GM21723 (cell line): Measurements from ENCODE around the gene CPLX1.

ENCODE experiments used
- ATAC-seq: cut with Tn5 transposase; IDR thresholded peaks from one replicate; pipeline ENCODE4 v1.9.1; 2021; ENCODE audit warnings: mild to moderate bottlenecking, moderate library complexity; ENCODE audit not compliant: unreplicated experiment

CPLX1 gene

GRCh38 chr4:833731-834367, 7.9 kb upstream of the CPLX1 start:
- no peak for ATAC-seq

- no peak for ATAC-seq
Measured at GRCh38 chr4:833156-833555, 7.2 kb upstream of the CPLX1 start.

- ATAC-seq, result no peak
Measured at GRCh38 chr4:832536-832935, 6.6 kb upstream of the CPLX1 start.

DNA sequence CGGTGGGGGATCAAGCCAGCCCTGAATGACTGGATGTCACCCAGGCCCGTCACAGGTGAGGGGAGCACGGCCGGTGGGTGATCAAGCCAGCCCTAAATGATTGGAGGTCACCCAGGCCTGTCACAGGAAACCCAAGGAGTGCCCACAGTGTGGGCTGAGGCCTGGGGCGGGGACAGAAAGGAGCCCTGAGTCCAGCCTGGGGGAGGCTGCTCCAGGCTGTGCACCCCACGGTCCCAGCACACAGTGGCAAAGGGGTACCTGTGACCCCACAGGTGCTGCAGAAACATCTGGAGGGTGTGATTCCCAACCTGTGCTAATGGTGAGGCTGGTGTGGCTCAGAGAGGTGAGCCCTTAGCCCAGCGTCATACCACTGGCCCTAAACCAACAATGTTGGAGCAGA, 6.2 kb upstream of the CPLX1 start:
- no peak for ATAC-seq

DNA sequence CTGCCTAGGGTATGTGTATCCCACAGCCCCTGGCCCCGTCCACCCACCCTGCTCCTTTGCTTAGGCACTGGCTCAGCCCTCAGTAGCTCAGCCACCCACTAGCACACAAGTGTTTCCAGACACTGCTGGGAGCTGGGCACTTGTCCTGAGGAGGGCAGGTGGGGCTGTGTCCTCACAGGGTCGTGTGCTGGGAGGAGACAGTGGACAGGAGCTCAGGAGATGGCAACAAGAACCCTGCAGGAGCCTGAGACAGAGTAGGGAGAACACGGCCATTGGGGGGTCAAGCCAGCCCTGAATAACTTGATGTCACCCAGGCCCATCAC, 5.5 kb upstream of the CPLX1 start:
- ATAC-seq, result no peak

- no peak for ATAC-seq
Measured at GRCh38 chr4:830601-831482, 4.9 kb upstream of the CPLX1 start.

DNA sequence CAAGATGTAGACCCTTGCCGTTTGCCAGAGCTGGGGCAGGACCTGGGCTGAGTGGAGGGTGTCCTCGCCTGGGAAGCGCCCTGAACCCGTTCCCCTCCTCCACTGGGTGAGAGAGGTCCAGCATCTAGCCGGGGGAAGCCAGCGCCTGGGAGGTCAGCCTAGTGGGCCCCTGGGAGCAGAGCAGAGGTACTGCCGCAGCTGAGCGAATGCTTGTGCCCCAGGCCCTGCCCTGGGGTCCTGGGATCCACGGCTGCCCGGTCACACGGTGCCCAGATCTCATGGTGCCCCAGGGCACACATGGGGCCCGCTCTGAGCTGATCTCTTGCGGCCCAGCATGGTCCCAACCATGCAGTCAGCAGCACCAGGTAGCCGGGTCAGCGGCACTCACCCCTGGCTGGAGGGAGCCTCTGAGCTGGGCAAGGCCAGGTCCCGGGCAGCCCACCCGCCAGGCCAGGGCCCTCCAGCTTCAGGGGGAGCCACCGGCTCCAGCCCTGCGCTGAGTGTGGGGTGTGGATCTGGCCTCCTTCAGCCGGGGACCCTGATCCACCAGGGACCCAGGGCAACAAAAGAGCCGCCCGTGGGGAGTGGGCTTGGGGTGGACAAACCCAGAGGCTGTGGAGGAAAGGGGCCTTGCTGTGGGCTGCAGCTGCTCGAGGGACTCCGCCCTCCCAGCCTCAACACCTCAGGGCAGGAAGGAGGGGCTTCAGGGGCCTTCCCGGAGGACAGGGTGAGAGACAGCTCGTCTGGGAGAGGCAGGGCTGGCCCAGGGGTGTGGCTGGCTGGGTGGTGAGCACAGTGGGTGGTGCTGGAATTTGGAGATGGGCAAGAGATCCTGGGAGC, 4.1 kb upstream of the CPLX1 start:
- no peak for ATAC-seq

DNA sequence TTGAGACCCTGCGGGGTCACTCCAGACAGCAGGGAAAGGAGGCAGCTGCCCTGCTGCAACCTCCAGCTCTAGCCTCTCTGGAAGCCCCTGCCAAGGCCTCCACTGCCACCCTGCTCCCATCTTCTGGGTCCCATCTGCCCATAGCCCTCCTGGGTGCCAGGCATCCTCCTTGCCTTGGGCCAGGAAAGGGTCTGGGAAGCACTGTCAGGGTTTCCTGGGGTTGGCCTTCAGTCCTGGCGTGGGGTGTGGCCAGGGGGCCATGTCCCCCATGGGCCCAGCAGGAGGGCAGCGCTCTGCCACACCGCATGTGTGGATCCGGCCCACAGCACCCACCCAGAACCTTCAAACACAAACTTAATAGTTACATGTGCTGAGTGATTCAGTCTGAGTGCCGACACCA, 3.4 kb upstream of the CPLX1 start:
- no peak for ATAC-seq

GRCh38 chr4:828641-829271, 2.8 kb upstream of the CPLX1 start:
- ATAC-seq, result no peak

DNA sequence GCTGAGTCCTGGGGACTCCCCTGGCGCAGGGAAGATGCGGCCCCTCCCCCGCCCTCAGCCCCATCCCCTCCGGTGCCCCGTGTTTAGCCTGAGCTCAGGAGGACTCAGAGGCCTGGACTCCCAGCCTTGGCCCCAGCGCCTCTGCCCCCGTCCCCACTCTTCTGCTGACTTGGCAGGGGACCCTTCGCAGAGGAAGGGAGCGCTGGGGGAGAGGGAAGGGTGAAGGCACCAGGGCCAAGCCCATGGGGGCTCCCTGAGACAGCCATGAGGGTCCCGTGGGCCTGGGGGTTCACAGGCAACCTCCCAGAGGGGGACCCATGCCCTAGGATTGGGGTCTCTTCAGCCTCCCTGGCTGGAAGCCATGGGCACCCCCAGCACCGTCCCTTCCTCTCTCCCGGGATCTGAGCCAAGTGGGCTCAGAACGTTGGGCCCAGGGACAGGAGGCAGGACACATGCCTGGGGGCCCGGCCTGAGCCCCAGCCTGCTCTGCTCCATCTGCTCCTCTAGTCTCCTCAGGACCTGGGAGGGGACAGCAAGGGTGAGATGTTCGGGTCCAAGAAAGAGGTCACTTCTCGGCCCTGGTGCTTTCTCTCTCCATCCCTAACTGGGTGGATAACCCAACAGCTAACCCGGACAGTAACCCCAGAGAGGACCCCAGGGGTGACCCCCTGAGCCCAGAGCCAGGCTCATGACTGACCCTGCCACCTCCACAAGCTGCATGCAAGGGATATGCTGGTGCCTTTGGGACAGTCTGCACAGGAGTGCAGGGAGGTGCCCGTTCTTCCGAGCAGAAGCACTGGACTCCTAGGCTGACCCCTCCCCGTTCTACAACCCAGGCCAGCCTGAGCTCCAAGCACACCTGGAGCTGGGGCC, 1.5 kb upstream of the CPLX1 start:
- no peak for ATAC-seq

GRCh38 chr4:826508-827208, 729 bp upstream of the CPLX1 start:
- no peak for ATAC-seq

GRCh38 chr4:825063-825970, 612 bp downstream of the CPLX1 start:
- no peak for ATAC-seq

GRCh38 chr4:824461-825062, 1.4 kb downstream of the CPLX1 start:
- no peak for ATAC-seq

DNA sequence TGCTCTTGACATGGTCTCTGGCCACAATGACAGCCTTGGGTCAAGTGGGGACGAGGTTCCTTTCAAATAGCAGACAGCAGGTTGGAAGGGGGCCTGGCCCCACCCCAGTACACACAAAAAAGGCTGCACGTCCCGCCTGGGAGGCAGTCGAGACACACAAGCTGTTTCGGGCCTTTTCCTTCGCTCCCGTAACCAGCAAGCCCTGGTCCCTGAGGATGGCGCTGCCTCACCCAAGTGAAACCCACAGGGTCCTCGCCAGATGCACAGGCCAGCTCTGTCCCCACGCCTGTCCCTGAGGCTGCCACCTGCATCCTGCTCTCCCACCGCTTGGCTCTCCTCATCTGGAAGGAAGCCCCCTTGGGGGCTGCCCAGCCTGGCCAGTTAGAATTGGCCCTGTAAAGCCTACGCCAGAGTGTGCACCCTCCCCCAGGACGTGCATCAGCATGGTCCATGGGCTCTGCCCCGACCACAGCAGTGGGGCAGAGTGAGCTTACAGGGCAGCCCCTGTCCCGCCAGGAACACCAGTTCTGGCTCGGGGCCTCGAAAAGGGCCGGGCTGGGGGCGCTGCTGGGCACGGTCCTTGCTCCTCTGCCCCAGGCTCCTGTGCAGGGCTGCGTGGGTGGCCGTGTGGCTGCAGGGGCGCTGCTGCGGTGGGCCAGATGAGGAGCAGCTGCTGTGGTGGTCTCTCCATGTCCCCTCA, 2.0 kb downstream of the CPLX1 start:
- no peak for ATAC-seq

DNA sequence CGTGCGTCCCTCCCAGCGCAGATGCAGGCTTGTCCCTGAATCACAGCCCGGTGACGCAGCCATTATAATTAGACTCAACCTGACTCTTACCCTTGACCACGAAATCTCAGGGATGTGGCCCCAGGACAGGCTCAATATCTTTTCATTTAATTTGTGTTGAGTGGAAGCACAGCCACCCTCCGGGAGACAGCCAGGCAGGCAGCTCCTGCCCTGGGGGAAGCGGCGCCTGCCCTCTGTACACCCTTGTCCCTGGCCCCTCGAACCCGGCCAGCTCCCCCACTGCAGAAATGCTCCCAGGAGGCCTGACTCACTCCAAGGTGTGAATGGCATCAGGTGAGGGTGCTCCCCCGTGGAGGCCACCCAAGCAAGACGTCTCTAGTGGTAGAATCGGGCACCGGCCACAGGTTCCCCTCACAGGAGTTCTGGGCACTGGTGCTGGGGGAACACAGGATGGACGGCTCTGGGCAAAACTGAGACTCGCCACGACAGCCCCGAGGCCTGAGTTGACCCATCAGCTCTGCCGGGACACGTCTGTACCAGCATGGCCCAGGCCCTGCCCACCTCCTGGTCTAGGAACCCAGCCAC, 2.7 kb downstream of the CPLX1 start:
- no peak for ATAC-seq

GRCh38 chr4:822361-823175, 3.4 kb downstream of the CPLX1 start:
- ATAC-seq, result no peak
